Measurements from ENCODE around the gene DST.

Gene DST

DNA sequence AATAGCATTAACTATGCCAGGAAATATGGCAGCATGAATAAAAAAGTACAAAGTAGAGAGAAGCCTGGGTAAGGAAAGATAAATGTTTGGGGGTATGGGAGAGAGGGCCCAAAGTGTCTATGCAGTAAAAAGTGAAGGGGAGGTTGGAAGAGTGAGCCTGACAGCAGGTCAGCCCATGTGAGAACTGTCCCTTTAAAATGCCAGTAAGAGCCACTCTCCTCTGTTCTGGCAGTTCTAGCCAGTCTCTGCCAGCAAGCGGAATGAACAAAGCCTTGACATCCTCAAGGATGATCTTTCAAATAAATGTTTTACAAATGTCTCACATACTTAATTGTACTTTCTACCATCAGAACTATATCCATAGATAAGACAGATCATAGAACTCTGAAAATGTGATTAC is 164.5 kb downstream of the DST start:
- no peak for DNase-seq

DNA sequence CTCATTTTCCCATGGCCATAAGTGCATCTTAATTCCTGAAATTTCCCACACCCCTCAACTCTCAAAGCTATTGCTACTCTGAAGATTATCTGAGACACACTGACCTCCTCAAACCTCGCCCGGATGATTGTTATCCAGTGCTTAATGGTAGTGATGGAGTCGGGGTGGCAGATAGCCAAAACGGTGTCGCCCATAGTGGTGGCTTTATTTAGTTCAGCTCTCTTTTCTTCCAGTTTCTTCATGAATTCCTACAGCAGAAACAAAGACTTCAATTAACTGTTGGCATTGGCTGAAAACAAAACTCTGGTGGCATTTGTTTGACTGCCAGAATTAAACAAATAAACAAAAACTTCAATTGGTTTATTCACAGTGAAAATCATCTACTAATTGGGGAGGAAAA is 165.4 kb downstream of the DST start:
- no peak for DNase-seq

DNA sequence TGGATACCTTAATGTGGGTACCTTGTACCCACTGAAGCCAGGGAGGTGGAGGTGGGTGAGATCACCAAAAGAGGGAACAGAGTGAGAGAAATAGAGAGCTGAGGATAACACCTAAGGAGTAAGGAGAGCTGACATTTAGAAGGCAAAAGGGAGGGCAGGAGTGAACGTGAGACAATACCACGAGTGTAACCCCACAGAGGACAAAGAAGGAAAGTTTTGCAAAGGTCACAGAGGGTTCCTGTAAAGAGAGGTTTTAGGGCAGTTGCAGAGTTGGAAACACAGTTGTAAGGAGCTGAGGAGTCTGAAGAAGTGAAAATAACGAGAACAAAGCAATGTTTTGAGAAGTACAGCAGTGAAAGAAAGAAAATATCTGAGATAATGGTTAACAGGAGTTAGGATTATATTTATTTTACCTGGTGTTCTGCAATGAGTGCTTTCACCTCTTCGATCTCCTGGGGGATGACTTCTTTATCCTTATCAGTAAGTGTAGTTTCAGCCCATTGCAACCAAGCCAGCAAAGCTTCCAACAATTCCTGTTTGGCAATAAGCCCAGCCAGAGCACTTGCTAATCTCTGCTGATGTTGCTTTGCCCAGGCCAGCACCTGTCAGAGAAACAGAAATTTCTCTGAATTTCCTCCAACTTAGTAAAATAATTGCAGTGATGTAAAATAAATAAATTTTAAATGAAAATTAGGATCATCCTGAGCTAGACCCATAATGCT is 166.8 kb downstream of the DST start:
- DNase-seq = no peak

DNA sequence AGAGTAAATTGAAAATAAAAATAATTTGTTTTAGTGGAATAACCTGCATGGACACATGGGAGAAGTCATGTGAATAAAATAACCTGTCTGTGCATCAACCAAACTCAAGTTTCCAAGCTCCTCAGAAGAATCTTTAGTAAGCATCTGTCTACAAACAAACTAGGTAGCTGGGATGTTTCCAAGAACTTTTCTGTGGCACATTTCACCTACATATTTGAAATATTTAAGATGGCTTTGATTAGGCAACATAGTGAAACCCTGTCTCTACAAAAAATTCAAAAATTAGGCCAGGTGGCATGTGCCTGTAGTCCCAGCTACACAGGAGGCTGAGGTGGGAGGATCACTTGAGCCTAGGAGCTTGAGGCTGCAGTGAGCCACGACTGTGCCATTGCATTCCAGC is 168.2 kb downstream of the DST start:
- DNase-seq = no peak

DNA sequence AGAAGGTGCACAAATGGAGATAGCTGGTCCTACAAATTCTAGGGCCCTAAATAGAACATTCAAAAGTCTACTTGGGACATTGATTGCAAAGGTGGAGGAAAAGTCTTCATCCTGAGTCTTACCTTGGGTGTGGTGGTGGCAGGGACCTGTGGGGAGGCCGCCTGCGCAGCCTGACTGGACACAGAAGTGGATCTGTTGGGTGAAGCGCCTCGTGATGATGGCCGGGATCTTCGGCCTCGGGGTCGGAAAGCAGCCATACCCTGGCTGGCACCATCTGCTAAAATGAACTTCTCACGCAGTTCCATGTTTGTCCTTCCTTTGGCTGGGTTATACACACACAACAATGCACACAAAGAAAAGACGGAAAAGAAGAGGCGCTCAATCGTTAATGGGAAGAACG is 179.2 kb downstream of the DST start:
- no peak for DNase-seq

DNA sequence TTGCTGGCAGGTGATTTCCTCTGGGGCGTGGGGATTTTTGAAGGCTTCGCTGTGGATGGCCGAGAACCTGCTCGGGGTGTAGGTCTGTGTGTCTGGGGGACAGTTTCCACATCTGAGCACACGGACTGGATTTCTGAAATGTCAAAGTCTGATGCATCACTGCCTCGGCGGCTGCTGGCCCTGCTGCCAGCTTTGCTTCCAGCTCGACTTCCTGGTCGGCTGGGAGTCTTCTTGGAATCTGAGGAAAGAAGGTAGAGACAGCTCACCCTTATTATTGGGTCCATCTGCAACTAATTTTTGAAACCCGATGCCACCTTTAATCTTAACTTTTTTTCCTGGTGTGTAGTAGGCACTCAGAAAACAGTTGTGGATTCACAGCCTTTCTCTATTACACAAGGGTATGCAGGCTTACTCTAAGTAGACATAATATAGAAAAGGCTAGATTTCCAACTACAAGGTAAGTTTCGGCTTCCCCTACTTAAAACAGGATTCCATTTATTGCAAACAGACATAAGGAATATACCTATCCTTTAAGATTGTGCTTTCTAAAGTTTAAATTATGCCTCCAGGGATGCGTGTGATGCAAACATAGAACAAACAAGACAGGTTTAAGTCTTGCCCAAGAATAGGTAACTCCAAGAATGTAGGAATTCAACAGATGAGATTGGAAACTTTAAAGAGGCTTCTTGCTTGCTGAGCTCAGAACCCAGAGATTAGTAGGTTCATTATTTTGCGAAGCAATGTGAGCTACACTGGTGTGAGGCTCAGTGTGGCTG is 183.5 kb downstream of the DST start:
- DNase-seq = no peak

DNA sequence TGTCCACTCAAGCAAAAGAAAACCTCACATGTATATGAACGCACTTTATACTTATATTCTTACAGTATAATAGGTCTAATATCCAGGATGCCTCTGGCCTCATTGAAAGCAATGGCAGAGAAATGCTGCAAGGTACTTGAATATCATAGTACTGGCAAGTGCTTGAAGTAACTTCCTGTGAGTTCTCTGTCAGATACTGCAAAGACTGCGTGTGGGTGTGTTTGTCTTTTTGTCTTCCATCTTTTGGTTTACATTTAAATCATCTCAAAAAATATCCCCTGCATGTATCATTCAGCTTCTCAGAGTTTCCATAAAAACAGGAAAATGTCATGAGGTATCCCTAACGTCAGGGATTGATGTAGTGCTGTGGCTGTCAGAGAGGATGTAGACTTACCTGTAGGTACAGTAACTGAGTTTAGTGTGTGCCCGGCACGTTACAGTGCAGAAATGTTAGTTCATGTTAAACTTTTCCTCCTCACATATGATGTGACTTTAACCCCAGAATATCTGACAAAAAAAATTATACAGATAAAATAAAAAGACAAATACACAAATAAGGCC is 184.3 kb downstream of the DST start:
- DNase-seq = no peak

DNA sequence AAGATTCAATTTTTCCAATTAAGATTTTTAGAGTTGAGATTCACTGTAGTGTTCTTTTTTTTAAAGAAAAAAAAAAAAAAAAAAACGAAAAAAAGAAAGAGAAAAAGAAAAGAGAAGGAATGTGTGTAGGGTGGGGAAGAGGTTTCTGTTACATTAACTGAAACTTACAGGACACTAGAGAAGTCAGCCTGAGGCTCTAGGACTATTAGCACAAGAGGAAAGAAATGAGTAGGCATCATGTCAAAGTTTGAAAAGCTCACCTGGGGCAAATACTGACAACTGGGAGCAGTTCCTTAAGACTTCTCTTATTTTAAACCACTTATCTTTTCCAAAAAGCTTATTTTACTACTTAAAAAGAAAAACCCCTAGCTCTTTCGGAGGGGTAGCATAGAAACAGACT is 185.9 kb downstream of the DST start:
- no peak for DNase-seq

DNA sequence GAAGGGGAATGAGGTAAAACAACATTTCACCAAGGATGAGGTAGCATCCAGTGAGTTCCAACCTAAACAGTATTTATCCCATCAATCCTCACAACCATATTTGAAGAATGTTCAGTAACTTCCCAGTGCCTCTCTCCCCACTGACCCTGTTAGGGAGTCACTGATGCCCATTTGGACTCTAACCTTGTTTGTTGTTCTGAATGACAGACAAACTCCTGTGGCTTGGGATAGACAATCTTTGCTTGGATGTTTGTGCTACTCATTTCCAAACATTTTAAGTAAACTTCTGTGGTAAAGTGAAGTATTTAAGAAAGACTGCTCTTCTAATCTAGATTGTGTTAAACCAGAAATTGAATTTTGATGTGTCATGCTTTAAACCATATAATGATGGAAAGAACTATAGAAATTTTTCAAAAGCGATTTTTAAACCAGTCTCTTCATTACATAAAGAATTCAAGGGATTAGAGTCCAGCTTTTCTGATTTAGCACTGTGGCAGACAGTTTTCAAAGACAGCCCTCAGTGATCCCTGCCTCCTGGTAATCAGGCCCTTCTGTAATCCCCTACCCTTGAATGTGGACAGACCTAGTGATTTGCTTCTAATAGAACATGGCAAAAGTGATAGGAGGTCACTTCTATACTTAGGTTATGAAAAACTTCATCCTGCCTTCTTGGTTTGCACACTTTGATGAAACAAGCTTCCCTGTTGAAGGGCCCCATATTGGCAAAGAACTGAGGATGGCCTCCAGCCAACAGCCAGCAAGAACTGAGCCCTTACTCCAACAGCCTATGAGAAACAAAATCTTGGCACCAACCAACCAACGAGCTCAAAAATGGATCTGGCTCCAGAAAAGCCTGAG is 191.6 kb downstream of the DST start:
- no peak for DNase-seq

DNA sequence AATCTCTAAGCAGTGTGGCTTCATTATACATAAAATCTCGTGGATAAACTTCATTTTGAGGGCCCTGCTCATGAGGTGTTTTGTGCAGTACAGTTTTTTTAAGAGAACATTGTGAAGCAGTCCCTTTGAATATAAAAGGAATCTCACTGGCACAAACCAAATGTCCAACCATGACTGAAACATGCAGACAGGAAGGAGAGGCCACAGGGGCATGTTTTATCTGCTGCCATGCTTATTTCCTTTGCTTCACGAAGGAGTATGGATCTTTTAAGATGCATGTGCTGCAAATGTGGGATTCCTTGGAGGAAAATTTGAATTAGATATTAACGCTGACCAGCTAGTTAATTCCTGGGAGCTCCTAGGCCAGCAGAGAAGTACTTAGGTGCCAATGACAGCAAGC is 192.3 kb downstream of the DST start:
- no peak for DNase-seq

DNA sequence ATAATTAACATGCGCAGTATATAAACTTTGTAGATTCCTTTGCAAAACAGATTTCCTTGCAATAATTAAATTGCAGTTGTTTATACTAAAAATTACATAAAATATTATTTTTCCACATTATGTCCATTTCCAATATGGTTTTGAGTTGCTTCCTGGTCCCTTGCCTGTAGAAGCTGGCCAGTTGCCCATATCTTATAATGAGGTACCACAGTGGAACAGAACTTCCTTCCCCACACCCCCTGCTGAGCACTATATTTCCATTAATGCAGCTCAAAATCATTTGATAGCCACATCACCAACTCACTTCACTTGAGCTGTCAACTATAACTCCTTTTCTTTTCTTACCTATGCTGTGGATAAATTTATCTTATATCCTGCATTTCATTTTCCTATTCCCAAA is 194.6 kb downstream of the DST start:
- no peak for DNase-seq

DNA sequence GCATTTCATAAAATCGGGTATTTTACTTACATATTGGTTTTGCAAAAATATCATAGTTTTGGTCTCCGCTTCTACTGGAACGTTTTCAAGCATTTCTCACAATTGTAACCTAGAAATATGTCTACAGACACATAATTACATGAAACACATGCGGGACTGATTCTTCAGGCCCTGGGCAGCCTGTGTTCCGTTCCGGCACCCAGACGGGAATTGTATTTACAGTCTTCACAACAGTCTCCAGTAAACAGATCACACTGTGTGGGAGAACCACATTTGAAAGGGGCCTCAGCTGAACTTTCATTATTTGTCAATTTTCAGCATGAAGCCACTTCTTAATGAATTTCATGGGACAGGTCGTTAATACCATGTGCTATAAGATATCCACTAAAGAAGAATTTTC is 196.9 kb downstream of the DST start:
- DNase-seq = no peak

DNA sequence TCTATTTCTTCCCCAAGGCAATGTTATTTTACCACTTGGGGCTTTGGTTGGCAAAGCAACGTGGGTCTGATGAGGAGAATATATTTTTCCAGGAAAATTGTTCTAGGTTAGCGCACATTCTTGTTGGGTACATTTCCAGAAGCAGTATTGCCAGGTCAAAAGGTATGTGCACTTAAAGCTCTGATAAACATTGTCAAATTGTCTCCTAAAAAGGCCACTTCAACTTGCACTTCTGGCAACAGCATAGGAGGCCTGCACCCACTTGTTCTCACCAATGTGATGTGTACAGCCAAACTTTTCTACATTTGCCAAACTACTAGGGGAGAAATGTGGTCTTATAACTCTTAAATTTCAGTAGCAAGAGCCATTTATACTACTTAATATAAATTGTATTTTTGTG is 197.8 kb downstream of the DST start:
- no peak for DNase-seq

DNA sequence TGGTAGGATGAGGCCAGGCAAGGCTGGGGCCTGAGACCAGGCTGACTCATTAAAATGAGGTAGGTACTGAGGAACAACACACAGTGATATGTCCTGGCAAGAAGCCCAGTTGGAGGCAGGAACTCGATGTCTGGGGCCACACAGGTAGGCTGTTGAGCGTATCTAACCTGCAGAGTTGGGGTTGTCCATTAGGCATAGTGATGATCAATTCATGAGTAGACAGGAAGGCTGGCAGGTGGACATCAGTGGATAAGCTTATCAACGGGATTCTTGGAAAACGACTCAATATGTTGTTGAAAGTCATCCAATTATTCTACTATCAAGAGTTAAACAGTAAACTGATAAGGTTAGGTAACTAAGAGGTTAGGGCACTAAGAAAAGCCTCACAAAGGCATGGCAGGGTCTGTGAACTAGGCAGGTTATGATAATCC is 202.1 kb downstream of the DST start:
- no peak for DNase-seq

DNA sequence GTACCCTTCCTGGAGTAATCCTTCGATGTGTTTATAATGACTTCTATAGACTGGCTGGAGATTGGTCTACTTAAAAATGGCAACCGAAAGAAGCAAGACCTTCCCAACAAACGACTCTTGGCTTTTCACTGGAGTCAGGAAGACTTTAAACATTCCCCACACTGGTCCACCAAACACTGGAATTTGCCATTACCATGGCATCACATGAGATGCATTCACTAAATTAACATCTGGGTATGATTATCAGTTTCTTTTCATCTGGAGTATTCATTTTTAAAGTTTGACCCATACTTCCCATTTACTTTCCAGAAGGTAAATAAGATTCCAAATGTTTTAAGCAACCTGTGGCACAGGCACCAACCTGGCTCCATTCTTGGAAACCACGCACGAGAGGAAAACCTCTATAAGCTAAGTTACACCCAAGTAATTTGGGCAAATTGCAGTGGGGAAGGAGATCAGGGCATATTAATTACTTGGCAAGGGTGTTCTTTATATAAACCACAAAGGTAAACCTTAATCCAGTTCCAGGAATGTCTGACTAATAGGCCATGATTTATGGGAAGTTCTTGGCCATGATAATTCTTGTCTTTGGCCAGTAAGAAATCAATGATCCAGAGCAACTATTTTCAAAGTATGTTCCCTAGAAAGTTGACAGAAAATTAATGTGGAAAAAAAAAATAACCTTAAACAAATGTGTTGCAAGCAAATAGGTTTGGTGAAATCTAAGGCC is 205.4 kb downstream of the DST start:
- DNase-seq = no peak

DNA sequence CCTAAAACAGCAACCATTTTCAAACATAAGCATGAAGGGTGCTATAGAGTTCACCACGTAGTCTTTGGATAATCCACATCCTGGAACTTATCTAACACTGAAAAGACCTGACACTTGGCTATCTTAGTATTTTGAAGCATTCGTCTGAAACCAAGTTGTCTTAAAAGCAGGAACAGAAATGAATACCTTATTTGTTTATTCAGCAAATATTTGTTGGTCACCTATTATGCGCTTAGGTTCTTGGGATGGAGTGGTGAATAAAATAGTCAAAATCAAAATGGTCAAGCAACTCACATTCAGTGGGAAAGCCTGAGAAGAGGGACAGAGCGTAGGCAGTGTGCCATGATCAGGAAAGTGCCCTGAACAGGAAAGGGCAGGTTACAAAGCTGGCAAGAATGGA is 206.9 kb downstream of the DST start:
- DNase-seq = no peak

DNA sequence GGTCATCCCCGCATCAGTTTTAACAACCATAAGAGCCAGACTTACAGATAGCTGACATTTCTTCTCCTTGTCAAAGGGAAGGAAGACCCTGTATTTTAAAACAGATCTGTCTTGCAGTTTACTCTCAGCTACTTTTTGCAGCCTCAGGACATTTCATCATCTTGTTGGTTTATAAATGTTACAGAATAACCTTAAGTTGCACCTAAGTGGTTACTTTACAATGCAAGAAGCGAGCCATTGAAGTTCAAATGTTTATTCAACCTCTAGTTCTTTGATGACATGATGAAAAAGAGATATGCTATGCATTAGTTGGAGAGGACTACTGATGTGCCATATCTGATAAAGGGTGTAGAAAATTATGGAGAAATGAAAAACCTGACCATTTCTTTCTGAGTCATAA is 207.4 kb downstream of the DST start:
- DNase-seq = no peak

DNA sequence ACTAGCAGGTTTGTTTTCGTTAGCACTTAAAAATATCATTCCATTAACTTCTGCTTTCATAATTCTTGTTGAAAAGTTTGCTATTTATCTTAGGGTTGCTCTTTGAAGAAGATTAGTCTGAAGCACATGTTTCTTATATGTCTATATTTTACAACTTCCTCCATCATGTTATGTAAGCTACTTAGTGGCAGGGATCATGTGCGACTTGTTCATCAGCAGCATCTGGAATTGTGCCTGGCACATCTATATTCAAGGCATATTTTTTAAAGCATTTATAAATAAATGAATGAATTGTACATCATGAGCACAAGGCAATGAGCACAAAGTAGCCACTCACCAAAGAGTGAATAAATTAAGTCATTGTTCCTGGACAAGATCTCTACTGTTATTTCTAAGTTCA is 208.1 kb downstream of the DST start:
- DNase-seq = no peak

DNA sequence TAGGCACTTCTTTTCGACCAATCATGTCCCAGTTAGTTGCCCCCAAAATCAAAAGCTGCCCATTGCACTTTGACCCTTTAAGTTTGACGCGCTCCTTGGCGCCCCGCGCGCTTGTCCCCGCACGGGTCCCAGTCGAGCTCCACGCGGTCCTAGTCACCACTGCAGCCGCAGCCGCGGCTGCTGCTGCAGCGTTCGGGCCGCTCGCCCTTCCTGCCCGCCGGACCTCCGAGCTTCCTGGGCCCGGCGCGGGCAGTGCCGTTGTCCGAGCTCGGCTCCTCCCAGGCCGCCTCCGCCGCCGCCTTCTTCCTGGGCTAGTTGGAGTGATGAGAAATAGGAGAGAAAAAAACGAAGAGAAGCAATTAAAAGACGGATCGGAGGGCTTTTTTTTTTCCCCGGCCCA is 209.6 kb downstream of the DST start:
- DNase-seq = no peak

DNA sequence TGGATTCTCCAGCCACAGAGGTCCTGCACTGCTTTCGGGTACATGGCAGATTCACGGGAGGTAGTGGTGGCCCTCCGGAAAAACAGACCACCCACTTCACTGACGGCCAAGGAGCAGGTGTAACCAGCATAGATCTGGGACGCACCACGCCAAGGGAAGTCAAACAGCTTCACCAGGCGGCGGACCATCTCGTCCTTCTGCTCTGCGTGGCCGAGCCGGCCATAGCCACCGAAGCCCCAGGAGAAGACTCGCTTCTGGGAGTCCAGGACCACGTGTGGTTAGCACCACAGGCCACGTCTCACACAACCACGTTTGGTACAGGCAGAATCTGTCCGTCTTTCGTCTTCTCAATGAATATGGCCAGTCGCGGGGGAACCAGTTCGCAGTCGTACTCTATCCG is 210.5 kb downstream of the DST start:
- no peak for DNase-seq

DNA sequence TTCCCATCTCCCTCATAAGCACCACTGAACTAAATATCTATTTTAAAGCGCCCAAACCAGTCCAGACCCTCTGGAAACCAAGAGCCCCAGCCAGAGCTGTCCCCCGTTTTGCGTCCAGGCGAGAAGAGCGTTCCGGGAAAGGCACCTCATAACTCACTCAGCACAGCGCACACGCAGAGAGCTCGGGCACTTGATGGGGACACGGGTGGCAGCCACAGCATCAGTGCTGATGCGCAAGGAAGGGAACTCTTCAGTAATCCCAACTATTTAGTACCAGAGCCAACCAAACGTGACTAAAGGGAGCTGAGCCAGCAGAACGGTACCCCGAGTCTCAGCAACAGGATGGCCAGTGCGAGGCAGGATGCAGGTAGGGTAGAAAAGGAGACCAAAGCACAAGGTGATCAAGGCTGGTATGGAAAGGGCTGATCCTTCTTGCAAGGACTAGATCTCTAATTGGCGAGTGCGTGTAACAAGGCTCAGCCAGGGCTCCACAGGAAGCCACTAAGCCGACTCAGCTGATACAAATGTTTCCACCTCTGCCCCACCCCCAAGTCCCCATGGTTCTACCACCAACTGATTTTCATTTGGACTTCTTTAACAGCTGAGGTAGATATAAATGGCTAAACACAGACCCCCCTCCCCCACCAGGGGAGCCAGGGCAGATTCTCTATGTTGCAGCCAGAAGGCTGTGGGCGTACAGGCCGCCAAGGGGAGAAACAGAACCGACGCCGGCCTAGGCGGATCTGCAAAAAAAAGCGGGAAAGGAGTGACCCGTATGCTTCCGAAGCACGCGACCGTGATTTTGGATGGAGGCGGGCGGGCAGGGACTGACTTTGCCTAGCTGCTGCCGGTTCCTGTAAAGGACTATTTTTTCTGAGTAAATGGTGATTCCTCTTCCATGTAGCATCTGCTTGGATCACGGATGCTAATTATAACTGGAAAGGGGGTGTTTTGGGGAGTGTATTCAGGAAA is 211.8 kb downstream of the DST start:
- no peak for DNase-seq

Data from NCI-H2107 (cell line).